GM23338 (cell line): ENCODE measurements around the gene ADAMTS19. TPM values are rescaled to one million over a fixed set of nuclear protein-coding genes. Genes with fewer than 3 reads are reported as not detected.

ENCODE experiments used
- ATAC-seq: fragments of 200-7000 bp; cut with Tn5 transposase; 3 replicates; pipeline ENCODE4 v1.9.1; 2020
- DNase-seq: peaks from one replicate; pipeline ENCODE4 v3.0.0-alpha.2; 2015; ENCODE audit warnings: low spot score
- H2AFZ ChIP-seq: fragments of 200-600 bp; sonication (generic); 2 replicates; pipeline ENCODE4 v1.8.0; 2016; ENCODE audit warnings: antibody characterized with exemption, mild to moderate bottlenecking, moderate library complexity
- H3F3A ChIP-seq: fragments of 200-600 bp; sonication (generic); replicated peaks from 2 replicates; pipeline ENCODE4 v1.8.0; 2017; ENCODE audit warnings: antibody characterized with exemption, mixed run types, low read depth
- H3K27ac ChIP-seq: fragments of 200-600 bp; sonication (generic); 2 replicates; pipeline ENCODE4 v1.6.1; 2016; ENCODE audit warnings: low read depth
- H3K27me3 ChIP-seq: fragments of 200-600 bp; sonication (generic); 2 replicates; pipeline ENCODE4 v1.8.0; 2016; ENCODE audit warnings: mild to moderate bottlenecking, mixed run types, moderate library complexity; ENCODE audit not compliant: insufficient read depth
- H3K36me3 ChIP-seq: fragments of 200-600 bp; sonication (generic); 2 replicates; pipeline ENCODE4 v1.8.0; 2016; ENCODE audit warnings: mild to moderate bottlenecking; ENCODE audit not compliant: insufficient read depth
- H3K4me1 ChIP-seq: fragments of 200-600 bp; sonication (generic); 2 replicates; pipeline ENCODE4 v1.8.0; 2016; ENCODE audit warnings: mild to moderate bottlenecking, moderate library complexity; ENCODE audit not compliant: insufficient read depth
- H3K4me2 ChIP-seq: fragments of 200-600 bp; sonication (generic); 2 replicates; pipeline ENCODE4 v1.7.1; 2017; ENCODE audit warnings: mixed run types
- H3K4me3 ChIP-seq: fragments of 200-600 bp; sonication (generic); 2 replicates; pipeline ENCODE4 v1.6.1; 2016; ENCODE audit warnings: mixed run types
- H3K79me2 ChIP-seq: fragments of 200-600 bp; sonication (generic); replicated peaks from 2 replicates; pipeline ENCODE4 v1.8.0; 2017; ENCODE audit warnings: mild to moderate bottlenecking; ENCODE audit not compliant: insufficient read depth
- H3K9me2 ChIP-seq: fragments of 200-600 bp; sonication (generic); 2 replicates; pipeline ENCODE4 v1.8.0; 2017; ENCODE audit not compliant: insufficient read depth
- H4K20me1 ChIP-seq: fragments of 200-600 bp; sonication (generic); replicated peaks from 2 replicates; pipeline ENCODE4 v1.8.0; 2017; ENCODE audit warnings: mild to moderate bottlenecking; ENCODE audit not compliant: insufficient read depth
- H3K27ac Mint-ChIP-seq: 2 replicates; pipeline ENCODE4 v1.8.0; 2020; ENCODE audit warnings: inconsistent platforms, mild to moderate bottlenecking, moderate library complexity, mixed read lengths
- H3K27me3 Mint-ChIP-seq: 3 replicates; pipeline ENCODE4 v1.8.0; 2022; ENCODE audit warnings: low read depth, mild to moderate bottlenecking, moderate library complexity, mixed read lengths, inconsistent platforms; ENCODE audit not compliant: insufficient read depth, poor library complexity
- H3K36me3 Mint-ChIP-seq: 3 replicates; pipeline ENCODE4 v1.8.0; 2021; ENCODE audit warnings: low read depth, mild to moderate bottlenecking, inconsistent platforms, moderate library complexity, mixed read lengths
- H3K4me1 Mint-ChIP-seq: 3 replicates; pipeline ENCODE4 v1.8.0; 2020; ENCODE audit warnings: mild to moderate bottlenecking, inconsistent platforms, mixed read lengths
- H3K4me3 Mint-ChIP-seq: 3 replicates; pipeline ENCODE4 v1.8.0; 2021; ENCODE audit warnings: moderate library complexity, mild to moderate bottlenecking, inconsistent platforms, mixed read lengths
- H3K9me3 Mint-ChIP-seq: 3 replicates; pipeline ENCODE4 v1.8.0; 2020; ENCODE audit warnings: moderate library complexity, mild to moderate bottlenecking, inconsistent platforms, mixed read lengths
- CREB1 ChIP-seq: fragments of 250-450 bp; sonication (Bioruptor Pico); IDR thresholded peaks from 2 replicates; pipeline ENCODE4 v1.5.0; 2020; ENCODE audit warnings: low read depth, mild to moderate bottlenecking, moderate library complexity
- EZH2 ChIP-seq: fragments of 200-600 bp; sonication (generic); IDR thresholded peaks from one replicate; pipeline ENCODE4 v1.8.0; 2017; ENCODE audit warnings: antibody characterized with exemption, mild to moderate bottlenecking, low read depth; ENCODE audit not compliant: unreplicated experiment
- EZH2phosphoT487 ChIP-seq: fragments of 200-600 bp; sonication (generic); IDR thresholded peaks from one replicate; pipeline ENCODE4 v1.8.1; 2018; ENCODE audit warnings: antibody characterized with exemption; ENCODE audit not compliant: unreplicated experiment
- JUNB ChIP-seq: IDR thresholded peaks from one replicate; pipeline ENCODE4 v1.6.1; 2016; ENCODE audit warnings: antibody characterized with exemption; ENCODE audit not compliant: unreplicated experiment
- NANOG ChIP-seq: IDR thresholded peaks from 2 replicates; pipeline ENCODE4 v1.6.1; 2016; ENCODE audit warnings: antibody characterized with exemption, borderline replicate concordance
- POLR2AphosphoS5 ChIP-seq: IDR thresholded peaks from 2 replicates; pipeline ENCODE4 v1.6.1; 2016; ENCODE audit warnings: antibody characterized with exemption, low read depth
- STAT1 ChIP-seq: IDR thresholded peaks from one replicate; pipeline ENCODE4 v1.6.1; 2016; ENCODE audit warnings: antibody characterized with exemption; ENCODE audit not compliant: unreplicated experiment
- polyA plus RNA-seq: library from polyadenylated mRNA; unstranded; fragments of >200 nt; fragmentation: Nextera tagmentation; extraction: Ambion mirVana; gene quantifications from 2 replicates; pipeline ENCODE4 v1.2.1, GENCODE V29; 2016
- total RNA-seq: library from RNA; depleted of rRNA; stranded (reverse); fragments of >200 nt; shearing (Covaris generic); gene quantifications from 2 replicates; pipeline ENCODE4 v1.2.3, GENCODE V29; 2014
- TF ChIP-seq, protein P1 (sequence below): IDR thresholded peaks from 2 replicates; pipeline ENCODE4 v1.6.1; 2016; ENCODE audit warnings: antibody characterized with exemption
- TF ChIP-seq, protein P2 (sequence below): IDR thresholded peaks from one replicate; pipeline ENCODE4 v1.6.1; 2018; ENCODE audit warnings: antibody characterized with exemption; ENCODE audit not compliant: unreplicated experiment
- TF ChIP-seq, protein P3 (sequence below): fragments of 250-450 bp; sonication (Bioruptor Pico); IDR thresholded peaks from 2 replicates; pipeline ENCODE4 v1.5.0; 2020; ENCODE audit warnings: mild to moderate bottlenecking, moderate library complexity

The ADAMTS19 gene
- total and polyA plus RNA-seq, 2 experiments from 2014 or later: 6.0 to 27.4 TPM

DNA sequence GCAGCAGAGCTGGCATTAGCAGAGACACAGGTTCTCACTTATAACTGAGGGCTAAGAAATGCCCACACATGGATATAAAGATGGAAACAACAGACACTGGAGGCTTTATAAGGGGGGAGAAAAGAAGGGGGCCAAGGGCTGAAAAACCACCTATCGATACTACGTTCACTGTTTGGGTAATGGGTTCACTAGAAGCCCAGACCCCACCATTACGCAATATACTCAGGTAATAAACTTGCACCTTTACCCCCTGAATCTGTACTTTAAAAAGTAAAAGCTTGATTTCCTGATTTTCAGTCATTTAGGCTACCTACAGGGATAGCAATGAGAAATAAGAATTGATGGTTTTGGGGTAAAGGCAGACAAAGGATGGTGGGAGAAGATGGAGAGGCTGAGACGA, 285.9 kb downstream of the ADAMTS19 start:
- TF ChIP-seq EZH2 (no peak), CREB1 (CRISPR knock-in tag) (no peak), STAT1 (no peak), POLR2AphosphoS5 (no peak), NANOG (no peak)
- TF ChIP-seq, protein P1, sequence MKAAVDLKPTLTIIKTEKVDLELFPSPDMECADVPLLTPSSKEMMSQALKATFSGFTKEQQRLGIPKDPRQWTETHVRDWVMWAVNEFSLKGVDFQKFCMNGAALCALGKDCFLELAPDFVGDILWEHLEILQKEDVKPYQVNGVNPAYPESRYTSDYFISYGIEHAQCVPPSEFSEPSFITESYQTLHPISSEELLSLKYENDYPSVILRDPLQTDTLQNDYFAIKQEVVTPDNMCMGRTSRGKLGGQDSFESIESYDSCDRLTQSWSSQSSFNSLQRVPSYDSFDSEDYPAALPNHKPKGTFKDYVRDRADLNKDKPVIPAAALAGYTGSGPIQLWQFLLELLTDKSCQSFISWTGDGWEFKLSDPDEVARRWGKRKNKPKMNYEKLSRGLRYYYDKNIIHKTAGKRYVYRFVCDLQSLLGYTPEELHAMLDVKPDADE: no peak
- TF ChIP-seq, protein P2, sequence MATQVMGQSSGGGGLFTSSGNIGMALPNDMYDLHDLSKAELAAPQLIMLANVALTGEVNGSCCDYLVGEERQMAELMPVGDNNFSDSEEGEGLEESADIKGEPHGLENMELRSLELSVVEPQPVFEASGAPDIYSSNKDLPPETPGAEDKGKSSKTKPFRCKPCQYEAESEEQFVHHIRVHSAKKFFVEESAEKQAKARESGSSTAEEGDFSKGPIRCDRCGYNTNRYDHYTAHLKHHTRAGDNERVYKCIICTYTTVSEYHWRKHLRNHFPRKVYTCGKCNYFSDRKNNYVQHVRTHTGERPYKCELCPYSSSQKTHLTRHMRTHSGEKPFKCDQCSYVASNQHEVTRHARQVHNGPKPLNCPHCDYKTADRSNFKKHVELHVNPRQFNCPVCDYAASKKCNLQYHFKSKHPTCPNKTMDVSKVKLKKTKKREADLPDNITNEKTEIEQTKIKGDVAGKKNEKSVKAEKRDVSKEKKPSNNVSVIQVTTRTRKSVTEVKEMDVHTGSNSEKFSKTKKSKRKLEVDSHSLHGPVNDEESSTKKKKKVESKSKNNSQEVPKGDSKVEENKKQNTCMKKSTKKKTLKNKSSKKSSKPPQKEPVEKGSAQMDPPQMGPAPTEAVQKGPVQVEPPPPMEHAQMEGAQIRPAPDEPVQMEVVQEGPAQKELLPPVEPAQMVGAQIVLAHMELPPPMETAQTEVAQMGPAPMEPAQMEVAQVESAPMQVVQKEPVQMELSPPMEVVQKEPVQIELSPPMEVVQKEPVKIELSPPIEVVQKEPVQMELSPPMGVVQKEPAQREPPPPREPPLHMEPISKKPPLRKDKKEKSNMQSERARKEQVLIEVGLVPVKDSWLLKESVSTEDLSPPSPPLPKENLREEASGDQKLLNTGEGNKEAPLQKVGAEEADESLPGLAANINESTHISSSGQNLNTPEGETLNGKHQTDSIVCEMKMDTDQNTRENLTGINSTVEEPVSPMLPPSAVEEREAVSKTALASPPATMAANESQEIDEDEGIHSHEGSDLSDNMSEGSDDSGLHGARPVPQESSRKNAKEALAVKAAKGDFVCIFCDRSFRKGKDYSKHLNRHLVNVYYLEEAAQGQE: no peak
- no peaks in the 10 kb centered on the region for H3K27me3 ChIP-seq

DNA sequence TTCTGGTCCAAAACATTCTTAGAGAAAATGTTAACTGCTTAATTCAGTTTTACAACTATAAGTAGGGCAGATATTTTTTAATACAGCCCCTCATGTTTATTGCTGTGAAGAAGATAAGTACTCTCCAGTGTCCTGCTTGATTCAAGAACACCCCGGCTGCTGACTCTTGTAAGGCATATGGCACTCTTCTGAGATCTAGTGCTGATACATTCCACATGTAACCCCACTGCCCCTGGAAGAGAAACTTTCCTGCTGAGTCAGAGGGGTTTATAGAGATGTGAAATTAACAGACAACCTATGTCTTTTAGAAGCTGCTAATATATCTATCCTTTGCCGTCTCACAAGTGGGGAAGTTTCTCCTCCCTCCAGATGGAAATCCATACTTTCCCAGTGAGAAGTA, 286.8 kb downstream of the ADAMTS19 start:
- no peaks in the 10 kb centered on the region for H3K79me2 ChIP-seq
- no peak overlapping the region for H3K4me3 Mint-ChIP-seq
- no peak overlapping the region for H3K4me3 ChIP-seq
- no peaks in the 10 kb centered on the region for H3K36me3 Mint-ChIP-seq
- H3K27ac Mint-ChIP-seq: 0 out of 2 replicates have a peak overlapping the region, but pooled peaks have one; percentile 8
- H3K4me1 ChIP-seq: 0 out of 2 replicates have a peak, but pooled peaks cover 3% of the 10 kb centered on the region
- H3K27me3 Mint-ChIP-seq: peaks cover under 1% of the 10 kb centered on the region
- H3K4me2 ChIP-seq: no peak overlapping the region
- no peaks in the 10 kb centered on the region for H3F3A ChIP-seq
- H3K9me3 Mint-ChIP-seq: no peaks in the 10 kb centered on the region
- no peak for ATAC-seq
- DNase-seq: no peak
- no peak overlapping the region for H3K27ac ChIP-seq
- no peaks in the 10 kb centered on the region; the same call in 1 of the 2 replicates for H3K9me2 ChIP-seq
- no peak overlapping the region for H2AFZ ChIP-seq
- H3K4me1 Mint-ChIP-seq: peaks cover 7% of the 10 kb centered on the region
- no peaks in the 10 kb centered on the region for H3K27me3 ChIP-seq
- H4K20me1 ChIP-seq: no peaks in the 10 kb centered on the region
- H3K36me3 ChIP-seq: no peaks in the 10 kb centered on the region
- TF ChIP-seq, protein P1: no peak
- TF ChIP-seq, protein P3, sequence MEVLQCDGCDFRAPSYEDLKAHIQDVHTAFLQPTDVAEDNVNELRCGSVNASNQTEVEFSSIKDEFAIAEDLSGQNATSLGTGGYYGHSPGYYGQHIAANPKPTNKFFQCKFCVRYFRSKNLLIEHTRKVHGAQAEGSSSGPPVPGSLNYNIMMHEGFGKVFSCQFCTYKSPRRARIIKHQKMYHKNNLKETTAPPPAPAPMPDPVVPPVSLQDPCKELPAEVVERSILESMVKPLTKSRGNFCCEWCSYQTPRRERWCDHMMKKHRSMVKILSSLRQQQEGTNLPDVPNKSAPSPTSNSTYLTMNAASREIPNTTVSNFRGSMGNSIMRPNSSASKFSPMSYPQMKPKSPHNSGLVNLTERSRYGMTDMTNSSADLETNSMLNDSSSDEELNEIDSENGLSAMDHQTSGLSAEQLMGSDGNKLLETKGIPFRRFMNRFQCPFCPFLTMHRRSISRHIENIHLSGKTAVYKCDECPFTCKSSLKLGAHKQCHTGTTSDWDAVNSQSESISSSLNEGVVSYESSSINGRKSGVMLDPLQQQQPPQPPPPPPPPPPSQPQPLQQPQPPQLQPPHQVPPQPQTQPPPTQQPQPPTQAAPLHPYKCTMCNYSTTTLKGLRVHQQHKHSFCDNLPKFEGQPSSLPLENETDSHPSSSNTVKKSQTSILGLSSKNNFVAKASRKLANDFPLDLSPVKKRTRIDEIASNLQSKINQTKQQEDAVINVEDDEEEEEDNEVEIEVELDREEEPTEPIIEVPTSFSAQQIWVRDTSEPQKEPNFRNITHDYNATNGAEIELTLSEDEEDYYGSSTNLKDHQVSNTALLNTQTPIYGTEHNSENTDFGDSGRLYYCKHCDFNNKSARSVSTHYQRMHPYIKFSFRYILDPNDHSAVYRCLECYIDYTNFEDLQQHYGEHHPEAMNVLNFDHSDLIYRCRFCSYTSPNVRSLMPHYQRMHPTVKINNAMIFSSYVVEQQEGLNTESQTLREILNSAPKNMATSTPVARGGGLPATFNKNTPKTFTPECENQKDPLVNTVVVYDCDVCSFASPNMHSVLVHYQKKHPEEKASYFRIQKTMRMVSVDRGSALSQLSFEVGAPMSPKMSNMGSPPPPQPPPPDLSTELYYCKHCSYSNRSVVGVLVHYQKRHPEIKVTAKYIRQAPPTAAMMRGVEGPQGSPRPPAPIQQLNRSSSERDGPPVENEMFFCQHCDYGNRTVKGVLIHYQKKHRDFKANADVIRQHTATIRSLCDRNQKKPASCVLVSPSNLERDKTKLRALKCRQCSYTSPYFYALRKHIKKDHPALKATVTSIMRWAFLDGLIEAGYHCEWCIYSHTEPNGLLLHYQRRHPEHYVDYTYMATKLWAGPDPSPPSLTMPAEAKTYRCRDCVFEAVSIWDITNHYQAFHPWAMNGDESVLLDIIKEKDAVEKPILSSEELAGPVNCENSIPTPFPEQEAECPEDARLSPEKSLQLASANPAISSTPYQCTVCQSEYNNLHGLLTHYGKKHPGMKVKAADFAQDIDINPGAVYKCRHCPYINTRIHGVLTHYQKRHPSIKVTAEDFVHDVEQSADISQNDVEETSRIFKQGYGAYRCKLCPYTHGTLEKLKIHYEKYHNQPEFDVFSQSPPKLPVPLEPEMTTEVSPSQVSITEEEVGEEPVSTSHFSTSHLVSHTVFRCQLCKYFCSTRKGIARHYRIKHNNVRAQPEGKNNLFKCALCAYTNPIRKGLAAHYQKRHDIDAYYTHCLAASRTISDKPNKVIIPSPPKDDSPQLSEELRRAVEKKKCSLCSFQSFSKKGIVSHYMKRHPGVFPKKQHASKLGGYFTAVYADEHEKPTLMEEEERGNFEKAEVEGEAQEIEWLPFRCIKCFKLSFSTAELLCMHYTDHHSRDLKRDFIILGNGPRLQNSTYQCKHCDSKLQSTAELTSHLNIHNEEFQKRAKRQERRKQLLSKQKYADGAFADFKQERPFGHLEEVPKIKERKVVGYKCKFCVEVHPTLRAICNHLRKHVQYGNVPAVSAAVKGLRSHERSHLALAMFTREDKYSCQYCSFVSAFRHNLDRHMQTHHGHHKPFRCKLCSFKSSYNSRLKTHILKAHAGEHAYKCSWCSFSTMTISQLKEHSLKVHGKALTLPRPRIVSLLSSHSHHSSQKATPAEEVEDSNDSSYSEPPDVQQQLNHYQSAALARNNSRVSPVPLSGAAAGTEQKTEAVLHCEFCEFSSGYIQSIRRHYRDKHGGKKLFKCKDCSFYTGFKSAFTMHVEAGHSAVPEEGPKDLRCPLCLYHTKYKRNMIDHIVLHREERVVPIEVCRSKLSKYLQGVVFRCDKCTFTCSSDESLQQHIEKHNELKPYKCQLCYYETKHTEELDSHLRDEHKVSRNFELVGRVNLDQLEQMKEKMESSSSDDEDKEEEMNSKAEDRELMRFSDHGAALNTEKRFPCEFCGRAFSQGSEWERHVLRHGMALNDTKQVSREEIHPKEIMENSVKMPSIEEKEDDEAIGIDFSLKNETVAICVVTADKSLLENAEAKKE (CRISPR knock-in tag): no peak
- TF ChIP-seq POLR2AphosphoS5: no peak
- no peak for TF ChIP-seq EZH2phosphoT487
- no peak for TF ChIP-seq JUNB
- no peak for TF ChIP-seq EZH2

More for the DNA sequence above, 285.9 kb downstream of the ADAMTS19 start:
- no peak for DNase-seq
- Mint-ChIP-seq H3K27ac (no peak overlapping the region), H3K4me3 (no peak overlapping the region), H3K36me3 (no peaks in the 10 kb centered on the region), H3K4me1 (peaks cover 11% of the 10 kb centered on the region), H3K9me3 (no peaks in the 10 kb centered on the region), H3K27me3 (peaks cover 3% of the 10 kb centered on the region)
- Histone ChIP-seq H3F3A (no peaks in the 10 kb centered on the region), H3K4me2 (no peak overlapping the region), H3K27ac (no peak overlapping the region), H3K4me1 (0 out of 2 replicates have a peak, but pooled peaks cover 3% of the 10 kb centered on the region), H3K4me3 (no peak overlapping the region), H3K36me3 (no peaks in the 10 kb centered on the region), H3K79me2 (no peaks in the 10 kb centered on the region), H4K20me1 (no peaks in the 10 kb centered on the region), H3K9me2 (no peaks in the 10 kb centered on the region; the same call in 1 of the 2 replicates), H2AFZ (no peak overlapping the region)
- no peak for ATAC-seq
